Measurements from ENCODE around the gene PLEKHM3. TPM values are rescaled to one million over a fixed set of nuclear protein-coding genes. Genes with fewer than 3 reads are reported as not detected.

PLEKHM3 gene
- total RNA-seq, 3 donors from 2014 or later (not counting 1 experiment from before 2014, with no cell fraction given): 21.7 to 27.7 (median 26.3) TPM

DNA sequence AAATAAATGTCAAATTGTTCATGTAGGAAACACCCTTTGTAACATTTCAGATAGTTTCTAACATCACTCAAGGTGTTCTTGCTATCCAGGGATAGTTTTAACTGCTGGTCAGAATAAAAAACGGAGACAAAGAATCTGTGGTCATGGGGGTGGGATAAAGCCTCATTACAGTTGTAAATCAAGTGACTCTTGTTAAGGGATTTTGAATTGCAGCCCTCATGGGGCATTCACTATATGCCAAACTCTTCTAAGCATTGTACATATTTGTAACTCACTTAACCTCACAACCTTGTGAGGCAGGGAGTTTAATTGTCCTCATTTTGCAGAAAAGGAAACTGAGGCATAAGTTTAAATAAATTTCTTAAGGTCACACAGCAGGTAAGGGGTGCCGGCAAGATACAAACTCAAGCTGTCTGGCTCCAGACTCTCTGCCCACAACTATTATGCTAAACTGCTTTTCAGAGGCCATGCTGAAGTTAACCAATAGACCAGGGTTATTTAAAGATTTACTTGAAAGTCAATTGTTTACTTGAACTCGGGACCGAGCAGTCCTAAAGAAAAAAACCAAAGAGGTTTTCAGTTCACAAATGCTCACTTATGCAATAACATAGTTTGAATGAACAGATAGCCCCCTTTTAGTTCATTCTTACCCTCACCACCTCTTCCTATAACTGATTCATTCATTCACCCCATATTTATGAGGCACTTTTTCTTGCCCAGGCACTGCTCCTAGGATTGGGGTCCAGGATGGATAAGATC is 134.1 kb downstream of the PLEKHM3 start:
- no peak for ATAC-seq
- H3K27ac ChIP-seq (ENCODE audit: low read length): no peak overlapping the region
- WGBS (ENCODE audit: insufficient coverage): 73% methylated on average over 4 of the region's 4 CpGs
- no peak overlapping the region for H3K27ac Mint-ChIP-seq
- TF ChIP-seq, protein P1, sequence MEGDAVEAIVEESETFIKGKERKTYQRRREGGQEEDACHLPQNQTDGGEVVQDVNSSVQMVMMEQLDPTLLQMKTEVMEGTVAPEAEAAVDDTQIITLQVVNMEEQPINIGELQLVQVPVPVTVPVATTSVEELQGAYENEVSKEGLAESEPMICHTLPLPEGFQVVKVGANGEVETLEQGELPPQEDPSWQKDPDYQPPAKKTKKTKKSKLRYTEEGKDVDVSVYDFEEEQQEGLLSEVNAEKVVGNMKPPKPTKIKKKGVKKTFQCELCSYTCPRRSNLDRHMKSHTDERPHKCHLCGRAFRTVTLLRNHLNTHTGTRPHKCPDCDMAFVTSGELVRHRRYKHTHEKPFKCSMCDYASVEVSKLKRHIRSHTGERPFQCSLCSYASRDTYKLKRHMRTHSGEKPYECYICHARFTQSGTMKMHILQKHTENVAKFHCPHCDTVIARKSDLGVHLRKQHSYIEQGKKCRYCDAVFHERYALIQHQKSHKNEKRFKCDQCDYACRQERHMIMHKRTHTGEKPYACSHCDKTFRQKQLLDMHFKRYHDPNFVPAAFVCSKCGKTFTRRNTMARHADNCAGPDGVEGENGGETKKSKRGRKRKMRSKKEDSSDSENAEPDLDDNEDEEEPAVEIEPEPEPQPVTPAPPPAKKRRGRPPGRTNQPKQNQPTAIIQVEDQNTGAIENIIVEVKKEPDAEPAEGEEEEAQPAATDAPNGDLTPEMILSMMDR (IDR thresholded peaks at IDR 0.05): no peak
- no peaks in the 10 kb centered on the region for H3K9me3 ChIP-seq (ENCODE audit: control insufficient read depth, insufficient read depth, low read length)
- H3K36me3 ChIP-seq (ENCODE audit: control insufficient read depth, insufficient read depth, low read length): no peaks in the 10 kb centered on the region
- H3K4me1 Mint-ChIP-seq: peaks cover 0 to 8% of the 10 kb centered on the region in 2 donors
- H3K27me3 ChIP-seq (ENCODE audit: control insufficient read depth, insufficient read depth, low read length): no peaks in the 10 kb centered on the region
- no peaks in the 10 kb centered on the region for H3K36me3 Mint-ChIP-seq
- DNase-seq: no peak
- H3K4me3 Mint-ChIP-seq: no peak overlapping the region
- intact Hi-C loops (cut with micrococcal nuclease): no loop called here
- H3K27me3 Mint-ChIP-seq (ENCODE audit: low read depth in 2 of 2): no peaks in the 10 kb centered on the region
- no peak overlapping the region for H3K4me3 ChIP-seq (ENCODE audit: low read length)
- H3K4me1 ChIP-seq (ENCODE audit: control insufficient read depth, insufficient read depth, low read length): no peaks in the 10 kb centered on the region
- H3K9me3 Mint-ChIP-seq: no peaks in the 10 kb centered on the region

DNA sequence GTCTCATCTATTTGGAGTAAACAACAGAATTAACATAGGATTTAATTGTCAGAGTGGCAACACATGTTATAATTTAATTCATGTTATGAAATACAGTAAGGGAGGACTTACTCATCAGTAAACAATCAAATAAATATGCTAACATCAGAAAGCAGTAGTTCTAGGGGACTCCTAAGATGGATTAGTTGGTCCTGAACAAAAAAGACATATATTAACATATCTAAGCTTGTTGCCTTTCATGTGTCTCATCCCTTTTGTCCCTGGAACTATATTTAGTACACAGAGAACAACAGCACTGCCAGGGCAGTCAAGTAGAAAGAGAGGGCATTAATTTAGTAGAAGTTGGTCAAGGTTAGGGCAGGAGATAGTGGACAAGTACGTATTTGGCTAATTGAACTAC is 137.8 kb downstream of the PLEKHM3 start:
- no peaks in the 10 kb centered on the region for H3K36me3 Mint-ChIP-seq

DNA sequence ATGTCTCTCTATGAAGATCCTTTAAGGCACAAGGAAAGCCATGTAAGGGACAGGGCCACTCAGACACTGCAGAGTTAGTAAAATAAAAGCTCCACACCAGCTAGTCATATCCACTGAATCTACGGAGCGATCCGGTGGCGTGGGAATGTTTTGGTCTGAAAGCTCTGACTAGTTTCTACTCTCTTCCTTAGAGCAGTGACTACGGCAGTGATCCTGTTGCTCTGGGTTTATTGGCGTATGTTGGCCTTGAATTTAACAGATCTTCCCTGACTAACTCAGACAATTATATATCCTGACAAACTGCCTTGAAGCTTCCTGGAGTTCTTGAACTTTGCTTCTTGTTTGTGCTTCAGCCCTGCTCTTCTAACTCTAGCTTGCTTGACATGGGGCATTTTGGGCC is 140.3 kb downstream of the PLEKHM3 start:
- Mint-ChIP-seq H3K4me3 (no peak overlapping the region), H3K4me1 (no peaks in the 10 kb centered on the region), H3K27ac (no peak overlapping the region), H3K36me3 (no peaks in the 10 kb centered on the region), H3K27me3 (ENCODE audit: low read depth in 2 of 2) (no peaks in the 10 kb centered on the region), H3K9me3 (no peaks in the 10 kb centered on the region)
- TF ChIP-seq, protein P1 (IDR thresholded peaks at IDR 0.05): no peak
- H3K36me3 ChIP-seq (ENCODE audit: control insufficient read depth, insufficient read depth, low read length): no peaks in the 10 kb centered on the region
- intact Hi-C loops (cut with micrococcal nuclease): no loop called here
- no peaks in the 10 kb centered on the region for H3K4me1 ChIP-seq (ENCODE audit: control insufficient read depth, insufficient read depth, low read length)
- no peak overlapping the region for H3K4me3 ChIP-seq (ENCODE audit: low read length)
- no peak overlapping the region for H3K27ac ChIP-seq (ENCODE audit: low read length)
- no peaks in the 10 kb centered on the region for H3K27me3 ChIP-seq (ENCODE audit: control insufficient read depth, insufficient read depth, low read length)
- H3K9me3 ChIP-seq (ENCODE audit: control insufficient read depth, insufficient read depth, low read length): no peaks in the 10 kb centered on the region
- 97% methylated on average over 6 of the region's 6 CpGs for WGBS (ENCODE audit: insufficient coverage)
- DNase-seq: no peak
- no peak for ATAC-seq

More for the DNA sequence above, 137.8 kb downstream of the PLEKHM3 start:
- H3K27ac ChIP-seq (ENCODE audit: low read length): no peak overlapping the region
- H3K9me3 ChIP-seq (ENCODE audit: control insufficient read depth, insufficient read depth, low read length): no peaks in the 10 kb centered on the region
- no peaks in the 10 kb centered on the region for H3K36me3 ChIP-seq (ENCODE audit: control insufficient read depth, insufficient read depth, low read length)
- no peak for DNase-seq
- no peak overlapping the region for H3K27ac Mint-ChIP-seq
- no peaks in the 10 kb centered on the region for H3K4me1 ChIP-seq (ENCODE audit: control insufficient read depth, insufficient read depth, low read length)
- H3K4me1 Mint-ChIP-seq: no peaks in the 10 kb centered on the region
- H3K27me3 Mint-ChIP-seq (ENCODE audit: low read depth in 2 of 2): no peaks in the 10 kb centered on the region
- no peaks in the 10 kb centered on the region for H3K9me3 Mint-ChIP-seq
- H3K4me3 Mint-ChIP-seq: no peak overlapping the region
- TF ChIP-seq, protein P1 (IDR thresholded peaks at IDR 0.05): no peak
- 100% methylated on average over 1 of the region's 1 CpG for WGBS (ENCODE audit: insufficient coverage)
- intact Hi-C loops (cut with micrococcal nuclease): no loop called here
- no peak for ATAC-seq
- no peaks in the 10 kb centered on the region for H3K27me3 ChIP-seq (ENCODE audit: control insufficient read depth, insufficient read depth, low read length)
- no peak overlapping the region for H3K4me3 ChIP-seq (ENCODE audit: low read length)

DNA sequence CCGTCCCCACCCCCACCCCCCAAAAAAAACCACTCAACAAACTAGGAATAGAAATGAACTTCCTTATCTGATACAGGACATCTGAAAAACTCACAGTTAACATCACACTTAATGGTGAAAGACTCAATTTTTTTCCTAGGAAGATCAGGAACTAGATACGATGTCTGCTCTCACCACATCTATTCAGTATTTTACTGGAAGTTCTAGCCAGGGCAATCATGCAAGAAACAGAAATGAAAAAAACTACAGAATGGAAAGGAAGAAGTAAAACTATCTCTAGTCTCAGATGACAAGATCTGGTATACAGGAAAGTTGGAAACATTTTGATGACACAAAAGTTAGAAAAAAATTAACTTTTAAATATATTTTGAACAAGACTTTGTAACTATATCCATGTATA is 141.2 kb downstream of the PLEKHM3 start:
- no peak overlapping the region for H3K4me3 ChIP-seq (ENCODE audit: low read length)
- H3K36me3 Mint-ChIP-seq: no peaks in the 10 kb centered on the region
- H3K4me1 ChIP-seq (ENCODE audit: control insufficient read depth, insufficient read depth, low read length): no peaks in the 10 kb centered on the region
- intact Hi-C loops (cut with micrococcal nuclease): no loop called here
- ATAC-seq (no peak), DNase-seq (no peak)
- H3K4me1 Mint-ChIP-seq: peaks cover 4% of the 10 kb centered on the region in 2 donors
- H3K27me3 Mint-ChIP-seq (ENCODE audit: low read depth in 2 of 2): no peaks in the 10 kb centered on the region
- H3K36me3 ChIP-seq (ENCODE audit: control insufficient read depth, insufficient read depth, low read length): no peaks in the 10 kb centered on the region
- no peaks in the 10 kb centered on the region for H3K9me3 Mint-ChIP-seq
- no peak overlapping the region for H3K27ac Mint-ChIP-seq
- no peak overlapping the region for H3K4me3 Mint-ChIP-seq
- H3K27me3 ChIP-seq (ENCODE audit: control insufficient read depth, insufficient read depth, low read length): no peaks in the 10 kb centered on the region
- TF ChIP-seq, protein P1 (IDR thresholded peaks at IDR 0.05): no peak
- WGBS (ENCODE audit: insufficient coverage): 60% methylated on average over 1 of the region's 2 CpGs
- H3K9me3 ChIP-seq (ENCODE audit: control insufficient read depth, insufficient read depth, low read length): no peaks in the 10 kb centered on the region
- no peak overlapping the region for H3K27ac ChIP-seq (ENCODE audit: low read length)

All from natural killer cell (primary cell).